Stomach smooth muscle (tissue), 2 donors: ENCODE measurements around the gene TP53AIP1.

Source experiments
- H3K27ac ChIP-seq: one replicate; pipeline ENCODE4 v1.7.0; 2013; ENCODE audit warnings: mild to moderate bottlenecking, low read length, inconsistent platforms
- H3K27me3 ChIP-seq, 2 donors: one replicate each; pipeline ENCODE4 v1.7.0; 2013; ENCODE audit warnings: low read length in 2 of 2; ENCODE audit not compliant: insufficient read depth in 2 of 2, control insufficient read depth in 1 of 2
- H3K36me3 ChIP-seq, 2 donors: one replicate each; pipeline ENCODE4 v1.7.0; 2013; ENCODE audit warnings: low read length in 2 of 2; ENCODE audit not compliant: control insufficient read depth in 2 of 2, insufficient read depth in 2 of 2
- H3K4me1 ChIP-seq: one replicate; pipeline ENCODE4 v1.7.0; 2013; ENCODE audit warnings: low read length; ENCODE audit not compliant: control insufficient read depth, insufficient read depth
- H3K4me3 ChIP-seq, 2 donors: one replicate each; pipeline ENCODE4 v1.7.0; 2013; ENCODE audit warnings: low read length in 2 of 2
- H3K9ac ChIP-seq, 2 donors: one replicate each; pipeline ENCODE4 v1.7.0; 2013; ENCODE audit warnings: low read length in 2 of 2, mild to moderate bottlenecking in 1 of 2
- H3K9me3 ChIP-seq, 2 donors: one replicate each; pipeline ENCODE4 v1.7.0; 2013; ENCODE audit warnings: low read length in 2 of 2; ENCODE audit not compliant: control insufficient read depth in 2 of 2
- donor health status: healthy.
- donor health status: Pancreatic carcinoma.

Gene TP53AIP1

GRCh38 chr11:128942817-128943427, at the start of gene TP53AIP1:
Gene TP53AIP1 (minus strand): TSS chr11:128942871. CDS start chr11:128937818, 5,053 bp downstream.
- H3K4me3 ChIP-seq, result no peak within 1 kb of the TSS

GRCh38 chr11:128988242-128988970, 45.7 kb upstream of the TP53AIP1 start:
- Histone ChIP-seq H3K36me3 (peaks cover 0 to 3% of the 10 kb centered on the region in 2 donors), H3K27me3 (no peaks in the 10 kb centered on the region), H3K27ac (no peak overlapping the region), H3K4me1 (no peaks in the 10 kb centered on the region), H3K9me3 (no peaks in the 10 kb centered on the region), H3K9ac (no peak overlapping the region), H3K4me3 (no peak overlapping the region)

More at GRCh38 chr11:128942817-128943427, at the start of gene TP53AIP1:
- H3K4me1 ChIP-seq, result no peaks in the 10 kb centered on the region
- H3K27ac ChIP-seq, result no peak within 1 kb of the TSS
- H3K9ac ChIP-seq, result no peak within 1 kb of the TSS
- peaks cover 5% of the 10 kb centered on the region in 2 donors for H3K27me3 ChIP-seq
- H3K36me3 ChIP-seq, result no peaks in the 10 kb centered on the region
- H3K9me3 ChIP-seq, result no peaks in the 10 kb centered on the region

- Histone ChIP-seq H3K9me3 (no peaks in the 10 kb centered on the region), H3K27ac (no peak overlapping the region), H3K36me3 (peaks cover 6 to 7% of the 10 kb centered on the region in 2 donors), H3K27me3 (no peaks in the 10 kb centered on the region), H3K4me3 (no peak overlapping the region), H3K9ac (no peak overlapping the region), H3K4me1 (no peaks in the 10 kb centered on the region)
Observed at GRCh38 chr11:128985880-128986279, 43.2 kb upstream of the TP53AIP1 start.

- no peaks in the 10 kb centered on the region for H3K4me1 ChIP-seq
Observed at GRCh38 chr11:128983023-128983422, 40.4 kb upstream of the TP53AIP1 start.

GRCh38 chr11:128981254-128981653, 38.6 kb upstream of the TP53AIP1 start:
- Histone ChIP-seq H3K27ac (no peak overlapping the region), H3K27me3 (no peaks in the 10 kb centered on the region), H3K36me3 (peaks cover 11 to 18% of the 10 kb centered on the region in 2 donors), H3K4me1 (no peaks in the 10 kb centered on the region), H3K9ac (no peak overlapping the region), H3K9me3 (no peaks in the 10 kb centered on the region), H3K4me3 (no peak overlapping the region)

More at GRCh38 chr11:128983023-128983422, 40.4 kb upstream of the TP53AIP1 start:
- H3K9ac ChIP-seq, result no peak overlapping the region
- H3K4me3 ChIP-seq, result no peak overlapping the region
- no peak overlapping the region for H3K27ac ChIP-seq
- H3K27me3 ChIP-seq, result no peaks in the 10 kb centered on the region
- peaks cover 6 to 15% of the 10 kb centered on the region in 2 donors for H3K36me3 ChIP-seq
- H3K9me3 ChIP-seq, result no peaks in the 10 kb centered on the region

GRCh38 chr11:128970598-128971190, 28.0 kb upstream of the TP53AIP1 start:
- H3K36me3 ChIP-seq, result peaks cover 39 to 43% of the 10 kb centered on the region in 2 donors
- H3K27me3 ChIP-seq, result no peaks in the 10 kb centered on the region
- H3K9ac ChIP-seq, result no peak overlapping the region
- H3K9me3 ChIP-seq, result no peaks in the 10 kb centered on the region
- no peak overlapping the region for H3K4me3 ChIP-seq
- H3K4me1 ChIP-seq, result no peaks in the 10 kb centered on the region
- H3K27ac ChIP-seq, result no peak overlapping the region

GRCh38 chr11:128968916-128969315, 26.2 kb upstream of the TP53AIP1 start:
- Histone ChIP-seq H3K36me3 (peaks cover 31 to 33% of the 10 kb centered on the region in 2 donors), H3K27me3 (no peaks in the 10 kb centered on the region), H3K4me1 (no peaks in the 10 kb centered on the region), H3K27ac (no peak overlapping the region), H3K9me3 (no peaks in the 10 kb centered on the region), H3K4me3 (no peak overlapping the region), H3K9ac (no peak overlapping the region)

- H3K36me3 ChIP-seq, result peaks cover 22 to 25% of the 10 kb centered on the region in 2 donors
- no peaks in the 10 kb centered on the region for H3K9me3 ChIP-seq
- no peak overlapping the region for H3K9ac ChIP-seq
- no peaks in the 10 kb centered on the region for H3K4me1 ChIP-seq
- H3K4me3 ChIP-seq, result no peak overlapping the region
- no peak overlapping the region for H3K27ac ChIP-seq
- H3K27me3 ChIP-seq, result no peaks in the 10 kb centered on the region
Observed at GRCh38 chr11:128967578-128967977, 24.9 kb upstream of the TP53AIP1 start.

GRCh38 chr11:128965485-128965884, 22.8 kb upstream of the TP53AIP1 start:
- Histone ChIP-seq H3K36me3 (peaks cover 17% of the 10 kb centered on the region in 2 donors), H3K27ac (no peak overlapping the region), H3K9me3 (no peaks in the 10 kb centered on the region), H3K9ac (no peak overlapping the region), H3K27me3 (no peaks in the 10 kb centered on the region), H3K4me3 (no peak overlapping the region), H3K4me1 (no peaks in the 10 kb centered on the region)

GRCh38 chr11:128964463-128964930, 21.8 kb upstream of the TP53AIP1 start:
- no peak overlapping the region for H3K9ac ChIP-seq
- no peaks in the 10 kb centered on the region for H3K4me1 ChIP-seq
- peaks cover 8 to 9% of the 10 kb centered on the region in 2 donors for H3K36me3 ChIP-seq
- no peaks in the 10 kb centered on the region for H3K27me3 ChIP-seq
- no peak overlapping the region for H3K27ac ChIP-seq
- H3K4me3 ChIP-seq, result no peak overlapping the region
- no peaks in the 10 kb centered on the region for H3K9me3 ChIP-seq
